GM19099 (cell line): ENCODE results near the gene CMIP.

Source experiments
- POLR2A ChIP-seq: IDR thresholded peaks from 3 replicates; pipeline ENCODE4 v1.6.1; 2011; ENCODE audit warnings: low read depth; ENCODE audit not compliant: insufficient read length; ENCODE audit errors: extremely low read depth

CMIP gene

DNA sequence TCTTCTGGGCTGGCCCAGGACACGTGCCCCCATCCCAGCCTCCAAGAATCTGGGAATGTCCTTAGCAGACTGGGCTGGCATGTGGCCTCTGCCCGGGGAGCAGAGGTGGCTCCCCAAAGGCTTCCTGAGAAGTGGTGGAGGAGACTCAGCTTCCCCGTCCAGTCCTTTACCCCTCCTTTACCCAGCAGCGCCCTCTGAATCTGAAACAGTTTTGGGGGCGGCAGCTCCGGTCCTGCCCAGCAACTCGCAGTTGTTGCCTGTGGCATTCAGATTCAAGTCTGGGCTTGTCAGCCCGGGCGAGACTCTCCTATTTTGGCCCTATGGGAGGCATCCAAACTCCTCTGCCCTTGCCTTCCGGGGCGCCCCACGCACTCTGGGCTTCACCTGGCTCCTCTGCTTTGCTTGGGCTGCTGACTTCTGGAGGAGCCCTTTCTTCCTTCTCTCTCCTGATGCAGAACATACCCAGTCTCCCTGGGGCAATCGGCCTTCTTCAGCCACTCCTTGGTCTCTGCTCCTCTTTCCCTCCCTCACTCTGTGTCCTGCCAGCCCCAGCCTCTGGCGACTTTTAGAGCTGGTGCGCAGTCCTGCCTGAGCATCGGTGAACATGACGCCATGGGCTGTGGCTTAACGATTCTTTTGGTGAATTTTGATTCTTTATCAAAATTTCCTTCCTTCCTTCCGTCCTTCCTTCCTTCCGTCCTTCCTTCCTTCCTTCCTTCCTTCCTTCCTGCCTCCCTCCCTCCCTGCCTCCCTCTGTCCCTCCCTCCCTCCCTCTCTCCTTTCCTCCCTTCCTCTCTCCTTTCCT is 55.2 kb downstream of the CMIP start:
- TF ChIP-seq POLR2A, result no peak

DNA sequence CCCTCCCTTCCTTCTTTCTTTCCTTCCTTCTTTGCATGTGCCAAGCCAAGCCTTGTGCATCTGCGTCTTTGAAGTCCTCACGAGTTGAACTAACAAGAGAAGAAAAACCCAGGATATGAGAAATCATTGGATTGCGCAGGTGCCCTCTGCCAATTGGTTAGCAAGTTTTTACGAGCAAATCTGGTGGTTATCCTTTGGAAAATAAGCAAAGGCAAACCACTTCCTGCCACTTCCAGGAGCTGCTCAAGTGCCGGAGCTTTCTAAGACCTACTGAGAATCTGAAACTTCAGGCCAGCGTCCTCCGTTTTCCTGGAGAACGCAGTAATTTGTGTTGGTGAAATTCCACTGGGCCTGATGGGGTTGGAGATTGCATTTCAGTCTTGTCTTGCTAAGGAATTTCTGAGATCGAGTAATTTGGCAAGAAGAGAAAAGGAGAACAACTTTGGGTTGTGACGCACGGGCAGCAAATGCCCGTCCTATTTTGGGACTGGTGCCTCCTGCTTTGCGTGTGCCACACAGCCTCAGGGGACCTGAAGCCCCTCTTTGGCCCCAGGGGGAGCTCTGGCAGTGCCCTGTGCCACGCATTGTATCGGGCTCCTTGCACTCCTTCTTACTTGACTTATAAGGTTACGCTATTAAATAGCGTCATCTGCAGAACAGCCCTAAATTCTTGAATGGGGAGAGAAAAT is 56.4 kb downstream of the CMIP start:
- no peak for TF ChIP-seq POLR2A

DNA sequence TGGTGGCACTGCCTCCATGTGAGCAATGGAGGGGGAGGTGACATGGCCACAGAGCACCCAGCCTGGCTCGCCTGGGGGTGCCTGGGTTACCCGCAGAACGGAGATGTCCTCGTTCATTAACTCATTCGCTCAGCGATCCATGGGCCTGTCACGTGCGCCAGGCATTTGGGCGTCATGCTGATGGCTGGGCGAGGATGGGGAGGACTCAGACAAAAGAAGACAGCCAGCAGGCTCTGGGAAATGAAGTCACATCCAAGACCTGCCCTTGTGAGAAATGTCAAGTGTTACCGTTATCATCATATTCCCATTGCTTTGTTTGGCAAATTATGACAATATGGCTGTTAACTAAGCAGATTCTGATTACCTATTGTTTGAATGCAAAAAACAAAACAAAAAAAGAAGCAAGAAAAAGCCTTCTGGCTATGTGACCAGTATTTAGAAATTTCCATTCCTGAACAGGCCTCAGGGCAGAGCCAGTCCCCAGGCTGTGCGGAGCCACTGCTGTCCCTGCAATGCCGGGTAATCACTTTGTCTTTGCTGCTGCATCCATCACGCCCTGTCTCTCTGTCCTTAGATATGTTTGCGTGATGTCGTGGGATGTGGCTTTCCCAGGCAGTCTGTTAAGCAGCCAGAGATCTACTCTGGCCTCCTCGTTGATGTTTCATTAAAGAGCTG is 57.9 kb downstream of the CMIP start:
- TF ChIP-seq POLR2A, result no peak

DNA sequence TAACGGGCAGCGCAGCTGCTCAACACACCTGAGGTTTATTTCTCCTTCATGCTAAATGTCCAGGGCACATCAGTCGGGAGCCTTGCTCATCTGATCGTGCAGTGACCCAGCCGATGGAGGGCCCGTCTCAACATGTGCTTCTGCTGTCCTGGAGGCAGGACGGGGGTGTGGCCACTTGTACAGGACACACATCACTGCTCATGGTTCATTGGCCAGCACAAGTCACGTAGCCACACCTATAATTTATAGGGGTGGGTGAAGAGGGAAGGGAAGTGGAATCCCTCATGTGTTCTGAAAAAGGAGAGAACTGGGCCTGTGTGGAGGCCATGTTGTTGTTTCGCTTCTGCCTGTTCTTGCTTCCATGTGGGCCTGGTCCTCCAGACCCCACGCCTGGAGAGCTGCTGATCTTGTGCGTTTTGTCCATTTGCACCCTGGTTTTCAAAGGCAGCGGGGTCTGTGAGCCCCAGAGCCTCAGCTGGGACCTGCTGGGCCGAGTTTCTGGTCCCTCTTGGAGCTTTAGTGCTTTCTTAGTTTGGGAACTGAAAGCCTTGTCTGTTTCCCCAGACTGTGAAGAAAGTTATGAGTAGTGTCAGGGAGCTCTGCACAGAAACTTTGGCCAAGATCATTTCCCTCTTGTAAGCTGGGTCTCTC is 60.5 kb downstream of the CMIP start:
- no peak for TF ChIP-seq POLR2A

DNA sequence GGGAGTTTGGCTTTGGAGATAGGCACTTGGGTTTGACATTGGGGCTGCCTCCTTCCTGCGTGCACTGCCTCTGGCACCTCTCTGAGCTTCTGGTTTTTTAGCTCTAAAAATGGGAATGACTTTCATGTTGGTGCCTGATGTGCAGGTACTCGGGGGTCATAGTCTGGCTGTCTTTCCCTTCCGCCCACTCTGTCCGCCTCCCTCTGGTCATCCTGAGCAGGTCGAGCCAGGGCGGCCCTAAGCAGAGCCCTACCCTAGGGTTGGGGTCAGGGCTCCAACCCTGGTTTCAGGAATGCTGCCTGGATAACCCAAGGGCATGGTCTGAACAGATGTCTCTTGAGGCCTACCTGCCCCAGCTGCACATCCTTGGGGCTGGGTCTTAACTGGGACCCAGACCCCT is 64.8 kb downstream of the CMIP start:
- no peak for TF ChIP-seq POLR2A

DNA sequence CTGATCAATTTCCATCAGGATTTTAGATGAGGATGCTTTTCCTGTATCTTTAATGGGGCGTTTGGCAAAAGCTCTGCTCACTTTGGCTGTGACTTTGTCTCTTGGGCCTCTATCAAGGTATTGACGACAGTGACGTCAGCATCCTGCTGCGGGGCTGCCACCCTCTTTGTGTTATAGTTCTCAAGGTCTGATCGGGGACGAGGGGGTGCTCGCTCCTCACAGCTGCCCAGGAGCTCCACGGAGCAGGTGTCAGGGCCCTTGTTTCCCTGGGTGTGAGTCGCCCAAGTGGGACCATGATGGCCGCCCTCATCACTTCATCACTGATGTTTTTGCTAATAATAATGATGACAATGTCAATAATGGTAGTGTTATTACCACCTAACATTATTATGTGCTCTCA is 65.4 kb downstream of the CMIP start:
- TF ChIP-seq POLR2A, result no peak

DNA sequence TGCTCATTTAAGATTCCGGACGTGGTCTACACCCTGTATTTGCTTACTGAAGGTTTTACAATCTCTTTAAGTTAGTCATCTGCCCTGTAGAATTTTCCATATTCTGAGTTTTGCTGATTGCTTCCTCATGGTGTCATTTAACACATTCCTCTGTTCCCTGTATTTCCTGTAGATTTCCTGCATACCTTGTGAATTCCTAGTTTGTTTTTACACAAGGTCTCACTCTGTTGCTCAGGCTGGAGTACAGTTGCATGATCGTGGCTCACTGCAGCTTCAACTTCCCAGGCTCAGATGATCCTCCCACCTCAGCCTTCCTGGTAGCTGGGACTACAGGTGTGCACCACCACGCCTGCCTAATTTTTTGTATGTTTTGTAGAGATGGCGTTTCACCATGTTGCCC is 66.8 kb downstream of the CMIP start:
- no peak for TF ChIP-seq POLR2A

DNA sequence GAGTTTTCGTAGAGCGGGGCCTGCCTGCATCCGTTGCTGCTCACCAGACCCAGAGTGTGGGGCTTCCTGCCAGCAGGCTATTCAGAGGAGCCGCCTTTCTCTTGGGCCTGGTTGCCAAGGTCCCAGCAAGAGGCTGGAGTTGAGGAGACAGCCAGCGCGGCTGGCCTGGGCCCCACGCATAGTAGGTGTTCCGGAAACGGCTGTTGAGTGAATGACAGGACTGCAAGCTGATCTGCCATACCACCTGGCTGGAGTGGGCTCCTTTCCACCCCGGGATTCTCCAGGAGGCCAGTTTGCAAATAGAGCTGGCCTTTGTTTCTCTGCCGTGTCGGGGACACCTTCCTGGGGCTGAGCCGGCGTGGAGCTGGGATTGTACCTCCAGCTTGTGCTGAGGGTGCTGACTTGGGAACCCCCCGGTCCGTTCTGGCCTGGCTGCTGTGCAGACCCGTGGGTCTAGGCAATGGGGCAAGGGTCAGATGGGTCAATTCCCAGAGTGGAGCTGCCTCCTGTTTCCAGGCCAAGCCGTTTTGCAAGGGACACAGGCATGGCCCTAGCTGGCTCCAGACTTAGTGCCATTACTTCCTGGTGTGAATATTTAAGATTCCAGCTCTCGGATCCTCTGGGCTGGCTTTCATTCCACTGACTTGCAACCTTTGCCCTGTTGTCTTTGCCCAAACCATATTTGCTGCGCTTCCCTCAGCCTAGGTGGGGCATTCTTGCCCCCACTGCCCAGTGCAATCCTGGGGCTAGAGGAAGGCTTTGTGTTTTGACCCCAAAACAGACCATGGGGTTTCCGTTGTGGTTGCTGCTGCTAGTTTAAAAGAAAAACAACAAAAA is 68.8 kb downstream of the CMIP start:
- TF ChIP-seq POLR2A, result no peak

DNA sequence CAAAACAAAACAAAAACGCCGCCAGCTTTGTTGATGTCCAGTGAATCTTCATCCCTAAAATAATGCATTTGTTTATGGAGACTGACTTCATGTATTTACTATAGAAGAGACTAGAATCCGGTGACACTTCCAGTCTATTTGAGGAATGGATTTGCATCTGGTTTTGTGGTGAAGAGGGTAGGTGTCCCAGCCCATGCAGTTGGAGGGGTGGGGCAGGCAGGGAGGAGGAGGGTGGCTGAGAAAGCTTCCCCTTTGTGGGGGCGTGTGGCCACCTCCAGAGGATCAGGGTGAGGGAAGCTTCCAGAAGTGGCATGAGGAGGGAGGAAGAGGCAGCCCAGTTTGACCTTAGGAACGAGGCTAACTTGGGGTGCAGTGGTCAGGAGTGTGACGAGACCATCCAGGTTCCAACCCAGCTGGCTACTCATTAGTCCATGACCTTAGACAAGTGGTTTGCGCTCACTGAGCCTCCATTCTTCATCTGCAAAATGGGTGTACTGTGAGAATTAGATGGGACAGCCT is 69.5 kb downstream of the CMIP start:
- TF ChIP-seq POLR2A, result no peak

DNA sequence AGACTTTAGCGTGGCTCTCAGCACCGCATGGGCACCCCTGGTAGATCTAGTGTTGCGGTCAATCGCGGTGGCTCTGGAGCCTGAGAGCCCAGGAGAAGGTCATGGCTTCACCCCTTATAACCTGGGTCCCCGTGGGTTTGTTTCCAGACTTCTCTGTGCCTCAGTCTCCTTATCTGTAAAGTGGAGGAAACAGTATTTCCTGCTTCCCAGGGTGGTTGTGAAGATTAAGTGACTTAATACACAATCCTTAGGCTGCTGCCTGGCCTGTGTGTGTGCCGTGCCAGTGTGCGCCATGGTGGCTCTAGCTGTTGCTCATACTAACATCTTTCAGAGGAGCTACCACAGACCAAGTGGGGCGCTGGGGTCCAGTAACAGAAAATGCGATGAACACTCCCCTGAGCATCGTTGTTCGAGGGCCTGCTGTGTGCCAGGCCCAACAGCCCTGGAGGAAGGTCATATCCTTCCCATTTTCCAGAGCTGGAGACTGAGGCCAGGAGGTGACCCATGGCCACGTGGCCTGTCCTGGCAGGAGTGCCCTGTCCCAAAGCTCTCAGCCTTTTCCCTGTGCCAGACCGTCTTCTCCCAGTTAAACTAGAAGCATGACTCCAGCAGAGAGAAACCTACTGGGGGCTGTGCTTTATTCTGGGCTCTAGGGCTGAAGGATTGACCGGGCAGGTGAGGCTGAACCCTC is 70.1 kb downstream of the CMIP start:
- TF ChIP-seq POLR2A, result no peak

DNA sequence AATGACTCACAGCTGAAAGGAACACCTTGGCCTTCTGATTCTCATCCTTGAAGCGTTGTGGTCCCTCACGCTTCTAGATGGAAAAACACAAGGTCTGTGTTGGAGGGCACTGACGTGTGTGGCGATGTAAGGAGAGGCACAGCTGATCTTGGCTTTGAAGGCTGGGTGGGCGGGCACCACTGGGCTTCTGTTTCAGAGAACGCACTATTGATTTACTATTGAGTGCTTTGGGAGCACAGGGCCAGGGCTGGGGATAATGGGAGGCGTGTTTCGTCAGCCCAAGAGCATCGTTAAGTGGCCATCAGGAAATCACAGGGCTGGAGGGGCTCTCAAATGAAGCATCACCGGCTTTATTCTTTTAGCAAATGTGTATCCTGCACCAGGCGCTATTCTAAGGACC is 70.7 kb downstream of the CMIP start:
- TF ChIP-seq POLR2A, result no peak

DNA sequence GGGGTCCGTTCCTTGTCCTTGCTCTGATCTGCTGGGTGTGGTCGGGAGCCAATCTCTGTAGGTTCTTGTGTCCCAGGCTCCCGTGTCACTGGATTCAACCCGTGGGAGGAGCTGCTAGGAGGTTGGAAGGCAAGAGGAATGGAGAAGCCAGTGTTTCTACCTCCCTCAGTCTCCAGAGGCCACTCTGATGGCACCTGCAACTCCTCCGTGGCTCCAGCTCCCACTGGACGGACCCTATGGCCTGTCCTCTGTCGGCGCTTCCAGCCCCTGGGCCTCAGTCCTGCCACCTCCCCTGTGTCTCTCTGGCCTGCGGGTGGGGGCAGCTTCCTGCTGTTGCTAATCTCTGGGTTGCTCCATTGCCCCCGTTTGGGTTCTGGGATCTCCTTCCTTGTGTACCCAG is 71.1 kb downstream of the CMIP start:
- no peak for TF ChIP-seq POLR2A

DNA sequence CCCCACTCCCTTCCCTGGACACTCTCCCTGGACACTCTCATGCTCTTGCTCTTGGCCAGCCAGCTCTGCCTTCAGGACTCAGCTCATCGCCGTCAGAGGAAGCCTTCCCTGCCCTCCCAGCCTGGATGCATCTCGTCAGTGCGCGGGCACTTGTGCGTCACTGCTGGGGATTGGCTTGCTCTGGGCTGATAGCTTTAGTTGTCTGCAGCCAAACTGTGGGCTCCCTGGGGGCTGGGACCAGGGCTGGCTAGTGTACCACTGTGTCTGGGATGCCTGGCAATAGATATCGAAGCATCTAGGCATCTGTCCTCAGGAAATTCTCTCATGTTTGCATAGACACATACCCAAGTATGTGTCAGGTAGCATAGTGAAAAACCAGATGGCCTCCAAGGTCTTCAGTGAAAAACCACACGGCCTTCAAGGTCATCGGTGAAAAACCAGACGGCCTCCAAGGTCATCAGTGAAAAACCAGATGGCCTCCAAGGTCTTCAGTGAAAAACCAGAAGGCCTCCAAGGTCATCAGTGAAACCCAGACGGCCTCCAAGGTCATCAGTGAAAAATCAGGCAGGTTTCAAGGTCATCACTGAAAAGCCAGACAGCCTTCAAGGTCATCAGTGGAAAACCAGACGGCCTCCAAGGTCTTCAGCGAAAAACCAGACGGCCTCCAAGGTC is 72.0 kb downstream of the CMIP start:
- TF ChIP-seq POLR2A, result no peak
